HG02798 (cell line): Measurements from ENCODE around the gene RNF148.

Source experiments
- ATAC-seq: cut with Tn5 transposase; IDR thresholded peaks from one replicate; pipeline ENCODE4 v1.9.1; 2021; ENCODE audit warnings: mild to moderate bottlenecking; ENCODE audit not compliant: unreplicated experiment, poor library complexity

The RNF148 gene

GRCh38 chr7:122652876-122653275 is 49.8 kb downstream of the RNF148 start:
- ATAC-seq, result no peak
